HS-27A (cell line): ENCODE data around the gene NUDT2.

Source experiments
- DNase-seq: peaks from one replicate; pipeline ENCODE4 v3.0.0-alpha.2; 2012; ENCODE audit warnings: low read depth, missing footprints

Gene NUDT2

DNA sequence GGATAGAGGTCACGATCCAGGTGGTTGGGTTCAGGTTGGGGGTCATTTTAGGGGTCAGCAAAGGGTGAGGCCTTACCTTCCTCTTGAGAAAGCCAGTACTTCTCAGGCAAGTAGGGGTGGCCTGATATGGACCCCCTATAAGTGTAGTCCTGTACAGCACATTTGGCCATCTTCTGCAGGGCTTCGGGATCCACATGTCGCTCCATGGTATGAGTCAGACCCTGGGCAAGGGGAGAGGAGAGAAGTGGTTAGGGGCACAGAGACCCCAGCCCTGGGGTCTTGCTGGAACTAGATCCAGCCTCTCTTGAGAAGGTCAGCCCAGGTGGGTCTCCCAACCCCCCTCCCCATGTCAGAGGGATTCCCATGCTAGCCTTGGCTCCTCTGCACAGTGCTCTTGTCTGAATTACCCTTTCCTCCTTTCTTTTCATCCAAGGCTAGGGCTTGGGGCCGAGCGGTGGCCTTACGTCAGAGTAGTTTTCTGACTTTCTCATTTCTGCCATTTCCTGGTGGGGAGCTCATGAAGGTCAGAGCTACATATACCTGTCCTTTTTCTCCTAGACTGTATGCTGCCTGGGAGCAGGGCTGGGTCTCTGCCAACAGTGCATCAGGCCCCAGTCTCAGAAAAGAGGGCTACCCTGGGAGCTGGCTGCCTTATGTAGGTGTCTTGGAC lies 56.3 kb downstream of the NUDT2 start:
- no peak for DNase-seq

DNA sequence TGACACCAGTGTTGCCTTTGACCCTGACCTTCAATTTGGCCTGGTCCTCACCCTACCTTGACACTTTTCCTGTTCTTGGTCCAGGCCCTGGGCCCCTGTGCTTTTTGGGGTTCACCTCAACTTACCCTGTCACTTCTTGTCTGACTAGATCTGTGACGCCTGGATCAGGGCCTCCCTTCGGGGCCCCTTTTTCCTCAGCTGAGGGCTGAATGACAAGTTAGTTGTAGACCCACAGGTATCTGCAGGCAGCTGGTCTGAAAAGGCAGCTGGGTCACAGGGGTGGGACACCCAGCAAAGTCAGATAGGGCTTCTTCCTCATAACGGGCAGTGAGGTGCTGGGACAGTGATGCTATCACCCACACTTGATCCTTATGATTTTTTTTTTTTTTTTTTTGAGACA lies 57.3 kb downstream of the NUDT2 start:
- DNase-seq, result no peak

GRCh38 chr9:34387239-34387638 lies 57.9 kb downstream of the NUDT2 start:
- no peak for DNase-seq

GRCh38 chr9:34392511-34392910 lies 63.1 kb downstream of the NUDT2 start:
- DNase-seq, result no peak
